ENCODE measurements around the gene MIXL1. TPM values are rescaled to one million over a fixed set of nuclear protein-coding genes. Genes with fewer than 3 reads are reported as not detected.
A peak's percentile ranks its signal among the peaks of the same experiment; 100 is the strongest.

The MIXL1 gene
- total and polyA plus RNA-seq, 2 of the 13 experiments (the other 11 are each of a cell fraction or from before 2014, with no cell fraction given), result 7.6 to 18.5 TPM

DNA sequence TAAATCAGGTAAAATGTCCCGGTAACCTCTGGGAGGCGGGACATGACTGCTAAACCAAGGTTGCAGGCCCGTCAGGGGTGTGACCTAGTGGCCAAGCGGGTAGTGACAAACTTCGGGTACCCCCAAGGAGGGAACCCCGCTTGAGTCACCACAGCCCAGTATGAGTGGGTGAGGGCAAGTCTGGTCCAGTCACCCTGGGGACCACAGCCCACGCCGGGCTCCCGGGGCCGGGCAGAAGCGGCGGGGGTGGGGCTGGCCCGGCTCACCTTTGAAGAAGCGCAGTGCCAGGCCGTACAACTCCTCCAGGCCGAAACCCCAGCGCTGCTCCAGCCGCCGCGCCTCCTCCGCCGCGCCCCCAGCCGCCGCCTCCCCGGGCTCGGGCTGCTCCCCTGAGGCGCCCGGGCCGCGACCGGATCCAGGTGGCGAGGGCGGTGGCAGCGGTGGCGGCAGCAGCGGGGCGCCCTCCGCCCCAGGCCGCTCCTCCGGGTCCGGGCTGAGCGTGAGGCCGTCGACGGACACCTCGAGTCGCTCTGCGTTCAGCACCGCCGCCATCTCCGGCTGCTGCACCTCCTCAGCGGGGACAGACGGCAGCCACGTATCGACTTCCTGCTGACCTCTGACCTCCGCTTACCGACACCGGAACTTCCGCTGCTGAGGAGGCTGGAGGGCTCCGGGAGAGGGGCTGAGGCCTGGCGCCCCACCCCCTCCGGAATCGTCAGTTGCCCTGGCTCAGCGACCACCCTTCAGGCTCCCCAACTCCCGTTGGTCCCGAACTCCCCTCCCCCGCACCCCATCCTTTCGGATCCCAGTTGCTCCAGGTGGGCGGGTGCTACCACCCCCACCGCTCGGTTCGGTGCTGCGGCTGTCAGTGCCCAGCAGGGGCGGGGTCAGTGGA lies 37.1 kb upstream of the MIXL1 start, which contains the start of gene ACBD3 (continued):
- TF ChIP-seq ZNF543 (CRISPR knock-in tag; IDR thresholded peaks at IDR 0.05), result peak; percentile 87
- peak; percentile 48 for TF ChIP-seq RARA (CRISPR knock-in tag; IDR thresholded peaks at IDR 0.05)
- peak; percentile 25 for TF ChIP-seq MED8 (CRISPR knock-in tag; IDR thresholded peaks at IDR 0.05; ENCODE audit: insufficient replicate concordance)
- TF ChIP-seq TAF1 (CRISPR knock-in tag; IDR thresholded peaks at IDR 0.05), result peak; percentile 90
- peak; percentile 67 for TF ChIP-seq SKI (IDR thresholded peaks at IDR 0.05; ENCODE audit: partially characterized antibody)
- TF ChIP-seq ZNF609 (CRISPR knock-in tag; IDR thresholded peaks at IDR 0.05; ENCODE audit: borderline replicate concordance), result 0 out of 2 replicates have a peak, but pooled peaks have one; percentile 40
- peak; percentile 61; the same call in 1 of the 2 replicates for TF ChIP-seq ZNF710 (CRISPR knock-in tag; IDR thresholded peaks at IDR 0.05; ENCODE audit: borderline replicate concordance)
- peak; percentile 87 for TF ChIP-seq SRY (CRISPR knock-in tag; IDR thresholded peaks at IDR 0.05)
- TF ChIP-seq ZNF225 (CRISPR knock-in tag; IDR thresholded peaks at IDR 0.05), result 0 out of 2 replicates have a peak, but pooled peaks have one; percentile 84
- peak; percentile 93; the same call in 1 of the 2 replicates for TF ChIP-seq KAT7 (CRISPR knock-in tag; IDR thresholded peaks at IDR 0.05; ENCODE audit: borderline replicate concordance)
- TF ChIP-seq CENPT (CRISPR knock-in tag; IDR thresholded peaks at IDR 0.05; ENCODE audit: low read depth), result no peak
- peak; percentile 55; the same call in 1 of the 2 replicates for TF ChIP-seq KLF13 (CRISPR knock-in tag; IDR thresholded peaks at IDR 0.05)
- peak; percentile 93 for TF ChIP-seq ZNF574 (CRISPR knock-in tag; IDR thresholded peaks at IDR 0.05)
- TF ChIP-seq, protein P1, sequence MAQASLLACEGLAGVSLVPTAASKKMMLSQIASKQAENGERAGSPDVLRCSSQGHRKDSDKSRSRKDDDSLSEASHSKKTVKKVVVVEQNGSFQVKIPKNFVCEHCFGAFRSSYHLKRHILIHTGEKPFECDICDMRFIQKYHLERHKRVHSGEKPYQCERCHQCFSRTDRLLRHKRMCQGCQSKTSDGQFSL (CRISPR knock-in tag; IDR thresholded peaks at IDR 0.05), result peak; percentile 82
- no peak for TF ChIP-seq GPN1 (CRISPR knock-in tag; IDR thresholded peaks at IDR 0.05; ENCODE audit: borderline replicate concordance)
- peak; percentile 42; the same call in 1 of the 2 replicates for TF ChIP-seq TGIF2 (CRISPR knock-in tag; IDR thresholded peaks at IDR 0.05)
- TF ChIP-seq ZNF720 (CRISPR knock-in tag; IDR thresholded peaks at IDR 0.05), result 0 out of 2 replicates have a peak, but pooled peaks have one; percentile 76
- 0 out of 2 replicates have a peak, but pooled peaks have one; percentile 44 for TF ChIP-seq ZMAT3 (CRISPR knock-in tag; conservative IDR thresholded peaks at IDR 0.05)
